ENCODE results near the gene FNBP1. TPM values are rescaled to one million over a fixed set of nuclear protein-coding genes. Genes with fewer than 3 reads are reported as not detected.

FNBP1 gene
- total and polyA plus RNA-seq, 4 donors, result 16.0 to 94.3 (median 29.5) TPM

DNA sequence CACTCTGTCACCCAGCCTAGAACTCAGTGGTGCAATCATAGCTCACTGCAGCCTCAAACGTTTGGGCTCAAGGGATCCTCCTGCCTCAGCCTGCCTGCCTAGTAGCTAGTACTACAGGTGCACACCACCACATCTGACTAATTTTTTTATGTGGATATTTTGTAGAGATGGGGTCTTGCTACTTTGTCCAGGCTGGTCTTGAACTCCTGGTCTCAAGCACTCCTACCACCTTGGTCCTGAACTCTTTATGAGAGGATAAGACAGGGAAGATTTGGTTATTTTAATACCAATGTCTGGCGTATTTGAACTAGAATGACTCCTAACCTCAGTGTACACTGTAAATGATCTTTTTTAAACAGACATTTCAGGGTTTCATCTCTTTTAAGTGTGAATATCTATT is 19.8 kb upstream of the FNBP1 start:
- TF ChIP-seq, protein P1, sequence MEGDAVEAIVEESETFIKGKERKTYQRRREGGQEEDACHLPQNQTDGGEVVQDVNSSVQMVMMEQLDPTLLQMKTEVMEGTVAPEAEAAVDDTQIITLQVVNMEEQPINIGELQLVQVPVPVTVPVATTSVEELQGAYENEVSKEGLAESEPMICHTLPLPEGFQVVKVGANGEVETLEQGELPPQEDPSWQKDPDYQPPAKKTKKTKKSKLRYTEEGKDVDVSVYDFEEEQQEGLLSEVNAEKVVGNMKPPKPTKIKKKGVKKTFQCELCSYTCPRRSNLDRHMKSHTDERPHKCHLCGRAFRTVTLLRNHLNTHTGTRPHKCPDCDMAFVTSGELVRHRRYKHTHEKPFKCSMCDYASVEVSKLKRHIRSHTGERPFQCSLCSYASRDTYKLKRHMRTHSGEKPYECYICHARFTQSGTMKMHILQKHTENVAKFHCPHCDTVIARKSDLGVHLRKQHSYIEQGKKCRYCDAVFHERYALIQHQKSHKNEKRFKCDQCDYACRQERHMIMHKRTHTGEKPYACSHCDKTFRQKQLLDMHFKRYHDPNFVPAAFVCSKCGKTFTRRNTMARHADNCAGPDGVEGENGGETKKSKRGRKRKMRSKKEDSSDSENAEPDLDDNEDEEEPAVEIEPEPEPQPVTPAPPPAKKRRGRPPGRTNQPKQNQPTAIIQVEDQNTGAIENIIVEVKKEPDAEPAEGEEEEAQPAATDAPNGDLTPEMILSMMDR (IDR thresholded peaks at IDR 0.05; ENCODE audit: control extremely low read depth, extremely low read depth), result no peak
- Histone ChIP-seq H3K4me1 (ENCODE audit: control insufficient read depth in 5 of 5, insufficient read depth in 5 of 5, low read length in 5 of 5) (peaks cover 0 to 3% (median 0%) of the 10 kb centered on the region in 5 donors), H3K4me3 (no peak overlapping the region), H3K9ac (ENCODE audit: insufficient read depth in 1 of 2, low read length in 2 of 2) (no peak overlapping the region), H3K27ac (ENCODE audit: low read depth in 1 of 2, low read length in 1 of 2) (no peak overlapping the region), H3K27me3 (ENCODE audit: control insufficient read depth in 3 of 3, insufficient read depth in 3 of 3, low read length in 2 of 3) (no peaks in the 10 kb centered on the region), H3K36me3 (ENCODE audit: control insufficient read depth in 4 of 4, insufficient read depth in 4 of 4, low read length in 4 of 4) (peaks cover 0 to 10% (median 2%) of the 10 kb centered on the region in 4 donors), H3K9me3 (ENCODE audit: control insufficient read depth in 4 of 4, insufficient read depth in 3 of 4, low read length in 3 of 4) (no peaks in the 10 kb centered on the region)
- no peak for ATAC-seq (ENCODE audit: insufficient read depth, low FRiP score)
- WGBS, 2 donors, result 65 to 70% methylated on average over 2 of the region's 2 CpGs
- DNase-seq, result no peak

GRCh38 chr9:130060296-130060695 is 17.3 kb upstream of the FNBP1 start:
- Histone ChIP-seq H3K27me3 (ENCODE audit: control insufficient read depth in 3 of 3, insufficient read depth in 3 of 3, low read length in 2 of 3) (no peaks in the 10 kb centered on the region), H3K9ac (ENCODE audit: insufficient read depth in 1 of 2, low read length in 2 of 2) (no peak overlapping the region), H3K4me1 (ENCODE audit: control insufficient read depth in 5 of 5, insufficient read depth in 5 of 5, low read length in 5 of 5) (peaks cover 0 to 3% (median 0%) of the 10 kb centered on the region in 5 donors), H3K9me3 (ENCODE audit: control insufficient read depth in 4 of 4, insufficient read depth in 3 of 4, low read length in 3 of 4) (no peaks in the 10 kb centered on the region), H3K4me3 (no peak overlapping the region), H3K36me3 (ENCODE audit: control insufficient read depth in 4 of 4, insufficient read depth in 4 of 4, low read length in 4 of 4) (peaks cover 0 to 10% (median 2%) of the 10 kb centered on the region in 4 donors), H3K27ac (ENCODE audit: low read depth in 1 of 2, low read length in 1 of 2) (no peak overlapping the region)
- DNase-seq (no peak), ATAC-seq (ENCODE audit: insufficient read depth, low FRiP score) (no peak)
- TF ChIP-seq, protein P1 (IDR thresholded peaks at IDR 0.05; ENCODE audit: control extremely low read depth, extremely low read depth), result no peak
- WGBS, 2 donors, result 84 to 90% methylated on average over 7 of the region's 7 CpGs

GRCh38 chr9:130058887-130059286 is 15.9 kb upstream of the FNBP1 start:
- WGBS, 2 donors, result 48 to 53% methylated on average over 3 of the region's 3 CpGs
- no peak overlapping the region for H3K4me3 ChIP-seq
- peaks cover 0 to 4% (median 2%) of the 10 kb centered on the region in 4 donors for H3K36me3 ChIP-seq (ENCODE audit: control insufficient read depth in 4 of 4, insufficient read depth in 4 of 4, low read length in 4 of 4)
- H3K9ac ChIP-seq (ENCODE audit: insufficient read depth in 1 of 2, low read length in 2 of 2), result no peak overlapping the region
- H3K9me3 ChIP-seq (ENCODE audit: control insufficient read depth in 4 of 4, insufficient read depth in 3 of 4, low read length in 3 of 4), result no peaks in the 10 kb centered on the region
- DNase-seq (peak in 1 of 3 donors; percentile 37), ATAC-seq (ENCODE audit: insufficient read depth, low FRiP score) (no peak)
- TF ChIP-seq, protein P1 (IDR thresholded peaks at IDR 0.05; ENCODE audit: control extremely low read depth, extremely low read depth), result no peak
- H3K27me3 ChIP-seq (ENCODE audit: control insufficient read depth in 3 of 3, insufficient read depth in 3 of 3, low read length in 2 of 3), result no peaks in the 10 kb centered on the region
- no peak overlapping the region for H3K27ac ChIP-seq (ENCODE audit: low read depth in 1 of 2, low read length in 1 of 2)
- H3K4me1 ChIP-seq (ENCODE audit: control insufficient read depth in 5 of 5, insufficient read depth in 5 of 5, low read length in 5 of 5), result peaks cover 0 to 8% (median 0%) of the 10 kb centered on the region in 5 donors

- WGBS, 2 donors, result 82 to 85% methylated on average over 7 of the region's 7 CpGs
- no peak overlapping the region for H3K27ac ChIP-seq (ENCODE audit: low read depth in 1 of 2, low read length in 1 of 2)
- TF ChIP-seq, protein P1 (IDR thresholded peaks at IDR 0.05; ENCODE audit: control extremely low read depth, extremely low read depth), result no peak
- ATAC-seq (ENCODE audit: insufficient read depth, low FRiP score), result no peak
- H3K9ac ChIP-seq (ENCODE audit: insufficient read depth in 1 of 2, low read length in 2 of 2), result no peak overlapping the region
- DNase-seq, result no peak
- H3K36me3 ChIP-seq (ENCODE audit: control insufficient read depth in 4 of 4, insufficient read depth in 4 of 4, low read length in 4 of 4), result peaks cover 0 to 4% (median 2%) of the 10 kb centered on the region in 4 donors
- H3K27me3 ChIP-seq (ENCODE audit: control insufficient read depth in 3 of 3, insufficient read depth in 3 of 3, low read length in 2 of 3), result no peaks in the 10 kb centered on the region
- no peaks in the 10 kb centered on the region for H3K9me3 ChIP-seq (ENCODE audit: control insufficient read depth in 4 of 4, insufficient read depth in 3 of 4, low read length in 3 of 4)
- no peak overlapping the region for H3K4me3 ChIP-seq
- H3K4me1 ChIP-seq (ENCODE audit: control insufficient read depth in 5 of 5, insufficient read depth in 5 of 5, low read length in 5 of 5), result peaks cover 0 to 10% (median under 1%) of the 10 kb centered on the region in 5 donors
These were observed 15.2 kb upstream of the FNBP1 start for GRCh38 chr9:130058154-130058553.
